ENCODE measurements around the gene REXO5.
A peak's percentile ranks its signal among the peaks of the same experiment; 100 is the strongest.
"Not testable (repeated sequence)": the region's sequence is repeated elsewhere in the genome, so short reads cannot be mapped to it uniquely, and the experiment has no call there.

The REXO5 gene

GRCh38 chr16:20803561-20804214 is 2.6 kb upstream of the REXO5 start:
- no peak for DNase-seq

GRCh38 chr16:20805684-20806167 is 601 bp upstream of the REXO5 start:
- not testable (repeated sequence) for DNase-seq

DNA sequence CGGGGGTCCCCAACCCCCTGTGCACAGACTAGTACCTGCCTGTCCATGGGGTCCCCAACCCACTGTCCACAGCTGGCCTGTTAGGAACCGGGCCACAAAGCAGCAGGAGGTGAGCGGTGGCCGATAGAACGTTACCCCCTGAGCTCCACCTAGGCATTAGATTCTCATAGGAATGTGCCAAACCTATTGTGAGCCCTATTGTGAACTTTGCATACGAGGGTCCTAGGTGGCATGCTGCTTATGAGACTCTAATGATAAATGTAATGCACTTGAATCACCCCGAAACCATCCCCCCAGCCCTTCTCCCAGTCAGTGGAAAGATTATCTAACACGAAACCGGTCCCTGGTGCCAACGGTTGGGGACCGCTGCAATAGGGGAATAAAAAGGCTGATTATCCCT is 1.5 kb downstream of the REXO5 start:
- no peak for DNase-seq

DNA sequence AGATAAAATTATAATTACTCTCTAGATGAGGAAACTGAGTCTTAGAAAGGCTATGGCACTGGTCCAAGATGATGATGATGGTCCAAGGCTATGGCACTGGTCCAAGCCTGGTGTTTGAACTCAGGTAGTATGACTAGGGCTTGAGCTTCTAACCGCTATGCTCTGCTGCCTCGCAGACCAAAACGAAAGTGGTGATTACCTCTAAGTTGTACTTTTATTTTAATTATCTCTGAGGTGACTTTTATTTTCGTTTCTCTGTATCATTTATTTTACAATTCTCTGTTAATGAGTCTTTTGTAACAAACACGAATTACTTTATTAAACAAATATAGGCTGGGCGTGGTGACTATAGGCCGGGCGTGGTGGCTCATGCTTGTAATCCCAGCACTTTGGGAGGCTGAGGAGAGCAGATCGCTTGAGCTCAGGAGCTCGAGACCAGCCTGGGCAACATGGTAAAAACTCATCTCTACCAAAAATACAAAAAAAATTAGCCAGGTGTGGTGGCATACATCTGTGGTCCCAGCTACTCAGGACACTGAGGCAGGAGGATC is 5.6 kb downstream of the REXO5 start:
- DNase-seq: no peak

DNA sequence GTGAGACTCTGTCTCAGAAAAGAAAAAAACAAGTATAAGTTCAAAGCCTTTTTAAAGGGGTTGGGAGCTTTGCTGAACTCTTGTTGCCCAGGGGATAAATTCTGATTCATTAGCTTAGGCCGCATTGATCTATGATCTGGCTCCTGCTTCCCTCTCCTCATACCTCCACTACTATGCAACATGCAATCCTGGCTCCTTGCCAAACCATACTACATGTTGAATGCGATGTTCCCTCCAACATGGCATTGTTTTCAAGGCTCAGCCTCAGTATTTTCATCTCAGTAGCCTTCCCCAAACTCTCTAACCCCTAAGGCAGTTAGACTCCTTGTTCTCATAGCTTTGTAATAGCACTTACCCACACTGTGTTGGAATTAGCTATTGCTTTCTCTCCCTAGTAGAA is 6.2 kb downstream of the REXO5 start:
- no peak for DNase-seq

DNA sequence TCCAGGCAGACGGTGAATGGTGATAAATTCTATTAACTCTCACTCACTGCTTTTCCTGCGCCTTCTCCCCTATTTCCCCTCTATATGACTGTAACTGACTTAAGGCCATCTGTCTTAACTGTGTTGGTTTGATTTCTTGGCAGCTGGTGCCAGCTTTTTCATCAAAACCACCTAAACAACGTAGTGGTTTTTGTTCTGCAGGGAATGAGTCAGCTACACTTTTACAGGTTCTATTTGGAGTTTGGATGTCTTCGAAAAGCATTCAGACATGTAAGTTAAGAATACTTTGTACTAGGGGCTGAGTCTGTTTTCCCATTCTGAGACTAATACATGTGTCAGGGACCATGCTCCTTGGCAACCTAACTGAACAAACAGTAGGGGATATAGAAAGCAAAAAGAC is 8.5 kb downstream of the REXO5 start:
- peak; percentile 64 for DNase-seq

- no peak for DNase-seq
Measured at GRCh38 chr16:20818929-20819585, 12.7 kb downstream of the REXO5 start.

GRCh38 chr16:20821682-20822081 is 15.4 kb downstream of the REXO5 start:
- DNase-seq: no peak

- no peak for DNase-seq
Measured at GRCh38 chr16:20822521-20823325, 16.4 kb downstream of the REXO5 start.

DNA sequence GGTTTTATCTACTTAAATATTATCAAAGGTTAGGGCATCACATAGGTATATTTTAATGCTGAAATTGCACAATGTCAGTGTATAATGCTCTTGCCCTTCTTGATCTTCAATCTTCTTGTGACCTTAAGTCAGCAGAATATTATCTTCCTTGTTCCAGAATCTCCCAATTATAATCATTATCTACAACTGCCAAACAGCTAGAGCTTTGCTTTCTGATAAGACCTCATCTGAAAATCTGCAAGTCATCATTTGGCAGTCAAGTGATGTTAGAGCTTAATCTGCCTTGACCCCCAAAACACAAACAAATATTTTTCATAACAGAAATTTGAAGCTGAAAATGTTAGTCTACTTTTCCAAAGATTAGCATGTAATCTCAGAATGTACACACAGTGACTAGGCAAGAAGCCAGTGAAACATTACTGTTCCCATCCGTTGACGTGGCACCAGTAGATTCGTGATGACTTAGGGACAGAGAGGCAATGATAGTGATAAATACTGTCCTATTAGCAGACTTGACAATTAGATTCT is 19.8 kb downstream of the REXO5 start:
- DNase-seq: no peak

- no peak for DNase-seq
Measured at GRCh38 chr16:20829536-20829935, 23.2 kb downstream of the REXO5 start.

DNA sequence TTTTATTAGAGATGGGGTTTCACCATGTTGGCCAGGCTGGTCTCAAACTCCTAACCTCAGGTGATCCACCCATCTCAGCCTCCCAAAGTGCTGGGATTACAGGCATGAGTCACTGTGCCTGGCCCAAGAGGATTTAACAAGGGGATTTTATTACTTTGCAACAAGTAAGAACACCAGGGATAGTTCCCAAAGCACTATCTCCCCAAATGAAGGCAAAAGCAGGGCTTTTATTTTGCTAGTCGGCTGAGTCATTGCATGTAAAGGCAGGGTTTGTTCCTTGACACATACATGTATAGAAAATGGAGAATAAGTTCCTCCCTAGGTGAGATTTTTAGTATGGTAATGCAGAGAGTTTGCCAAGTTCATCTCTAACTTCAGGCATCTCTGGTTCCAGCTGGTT is 24.0 kb downstream of the REXO5 start:
- no peak for DNase-seq

DNA sequence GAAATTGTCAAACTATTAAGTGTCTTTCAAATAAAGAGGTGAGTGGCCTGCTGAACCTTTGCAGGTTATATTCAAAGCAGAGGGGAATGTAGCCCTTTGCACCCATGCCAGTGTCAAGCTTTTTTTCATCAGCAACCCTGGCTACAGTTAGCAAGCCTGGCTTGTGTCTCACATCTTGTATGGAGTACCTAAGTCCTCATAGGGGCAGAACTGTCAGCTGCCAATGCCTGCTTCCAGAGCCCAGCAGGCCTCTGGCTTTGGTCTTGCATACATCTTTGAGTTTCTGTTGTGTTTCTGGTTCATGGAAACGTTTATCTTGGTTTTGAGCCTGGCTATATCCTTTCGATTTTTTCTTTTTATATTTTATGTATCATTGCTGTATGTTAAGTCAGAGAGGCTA is 26.8 kb downstream of the REXO5 start:
- DNase-seq: peak; percentile 27

GRCh38 chr16:20838240-20838639 is 31.9 kb downstream of the REXO5 start:
- DNase-seq: no peak

GRCh38 chr16:20839504-20839903 is 33.2 kb downstream of the REXO5 start:
- no peak for DNase-seq

DNA sequence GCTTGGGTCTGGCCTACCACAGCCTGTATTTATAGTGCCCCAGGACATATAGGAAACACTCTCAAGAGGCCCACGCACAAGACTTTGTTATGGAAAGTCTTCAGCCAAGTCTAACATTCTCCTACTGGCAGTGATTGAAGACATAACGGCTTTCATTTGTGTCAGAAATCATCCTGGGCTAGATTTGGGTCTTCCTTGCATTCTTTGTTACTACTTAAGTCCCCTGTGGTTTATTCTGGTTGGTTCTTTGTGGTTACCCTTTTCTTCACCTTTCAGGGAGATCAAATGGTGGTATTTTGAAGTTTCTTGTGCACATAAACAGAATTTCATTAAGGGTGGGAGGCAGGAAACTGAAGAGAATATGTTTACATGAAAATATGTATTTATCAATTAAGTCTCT is 37.7 kb downstream of the REXO5 start:
- no peak for DNase-seq

DNA sequence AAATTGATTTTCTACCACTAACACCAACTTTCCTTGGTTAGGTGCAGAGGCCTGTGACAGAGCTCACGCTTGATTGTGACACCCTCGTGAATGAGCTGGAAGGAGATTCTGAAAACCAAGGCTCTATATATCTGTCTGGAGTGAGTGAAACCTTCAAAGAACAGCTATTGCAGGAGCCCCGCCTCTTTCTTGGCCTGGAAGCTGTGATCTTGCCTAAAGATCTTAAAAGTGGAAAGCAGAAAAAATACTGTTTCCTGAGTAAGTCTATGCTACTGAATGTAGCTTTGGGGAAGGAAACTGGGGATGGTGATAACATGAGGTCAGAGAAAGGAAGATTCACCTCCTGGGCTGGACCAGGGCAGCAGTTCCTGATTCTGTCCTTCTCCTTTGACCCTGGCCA is 38.3 kb downstream of the REXO5 start:
- DNase-seq: no peak

- DNase-seq: peak; percentile 26
Measured at GRCh38 chr16:20846030-20846429, 39.7 kb downstream of the REXO5 start.

DNA sequence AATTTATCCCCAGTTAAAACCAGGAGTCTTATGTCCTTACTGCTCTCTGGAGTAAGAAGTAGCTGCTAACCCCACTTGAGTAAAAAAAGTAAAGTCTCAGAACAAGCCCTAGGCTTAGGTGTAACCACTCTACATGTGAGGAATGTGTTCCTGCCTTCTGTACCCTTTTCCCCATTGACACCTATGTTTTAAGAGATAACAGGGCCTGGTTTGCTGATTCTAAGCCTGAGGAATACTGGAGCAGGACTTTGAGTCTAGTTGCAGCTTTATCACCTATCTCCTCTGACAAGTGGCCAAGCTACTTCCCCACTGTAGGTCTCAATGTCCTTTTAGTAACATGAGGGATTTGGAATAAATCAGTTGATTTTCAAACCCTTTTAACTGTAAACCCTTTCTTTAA is 40.2 kb downstream of the REXO5 start:
- DNase-seq: no peak

DNA sequence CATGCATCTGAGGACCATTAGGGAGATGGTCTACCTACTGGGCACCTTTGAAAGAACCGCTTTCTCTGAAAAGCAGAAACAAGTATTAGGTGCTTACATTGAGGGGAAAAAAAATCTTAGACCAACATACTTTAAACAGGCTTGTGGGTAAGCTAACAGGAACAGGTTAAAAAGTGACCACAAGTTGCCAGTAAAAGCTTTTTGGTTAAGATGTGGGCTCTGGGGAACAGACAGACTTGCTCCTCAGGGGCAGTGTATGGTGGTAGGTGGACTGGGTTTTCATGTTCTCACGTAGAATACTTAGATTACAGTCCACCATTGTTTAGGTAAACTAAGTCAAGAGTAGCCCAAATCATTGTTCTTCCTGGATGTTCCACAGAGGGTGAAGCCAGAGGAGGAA is 41.2 kb downstream of the REXO5 start:
- DNase-seq: no peak

- DNase-seq: no peak
Measured at GRCh38 chr16:20849589-20850390, 43.5 kb downstream of the REXO5 start.

DNA sequence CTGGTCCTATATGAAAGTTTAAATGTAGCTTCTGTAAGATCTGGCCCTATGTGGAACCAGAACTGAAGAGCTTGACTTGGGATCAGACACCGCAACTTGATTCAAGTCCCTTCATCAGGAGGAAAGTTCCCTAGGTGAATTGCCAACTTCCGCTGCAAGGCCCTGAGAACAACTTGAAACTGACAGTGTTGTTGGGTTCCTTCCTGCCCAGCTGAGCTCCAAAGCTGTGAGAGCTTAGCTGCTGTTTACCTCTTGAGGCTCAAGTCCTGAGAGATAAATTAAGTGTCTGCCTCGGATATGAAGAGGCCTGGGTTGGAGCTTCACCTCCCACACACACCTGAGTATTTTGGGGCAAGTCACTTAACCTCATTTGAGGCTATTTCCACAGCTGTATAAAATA is 44.7 kb downstream of the REXO5 start:
- no peak for DNase-seq

DNA sequence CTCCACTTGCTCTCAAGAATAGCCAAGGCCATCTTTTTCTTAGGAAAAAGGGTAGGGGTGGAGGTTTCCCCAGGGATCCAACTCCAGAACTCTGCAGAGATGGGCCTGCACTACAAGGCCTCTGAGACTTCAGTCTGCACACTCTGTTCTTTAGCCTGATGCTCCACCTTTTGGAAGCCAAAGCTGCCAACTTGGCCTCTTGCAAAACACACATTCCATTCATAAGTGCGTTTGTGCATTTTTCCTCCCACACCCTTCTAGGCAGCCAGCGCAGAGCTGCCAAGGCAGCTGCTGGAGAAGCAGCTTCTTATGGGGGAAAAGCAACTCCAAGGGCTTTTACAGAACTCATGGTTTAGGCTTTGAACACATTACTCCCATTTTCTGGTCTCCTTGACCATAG is 45.3 kb downstream of the REXO5 start:
- DNase-seq: peak; percentile 14

Measured in NCI-H446 treated with DMSO at 0.1 percent for 48 hours (cell line).